HepG2 (cell line): ENCODE results near the gene MSMP. TPM values are rescaled to one million over a fixed set of nuclear protein-coding genes. Genes with fewer than 3 reads are reported as not detected.

Experiments used
- ATAC-seq: fragments of 200-7000 bp; cut with Tn5 transposase; 3 replicates; pipeline ENCODE4 v1.9.1; 2020; ENCODE audit warnings: mild to moderate bottlenecking, moderate library complexity
- BruUV-seq: library from RNA; stranded (reverse); fragments of 400-500 nt; replicated peaks from 2 replicates; lab custom pipeline; 2021; lab: Mats Ljungman, UMichigan
- CTCF ChIA-PET: fragments of 300-600 bp; formaldehyde crosslinking; extraction: SDS; loops from one replicate; lab custom pipeline; 2021; ENCODE audit warnings: low total read pairs, inconsistent platforms, low intra/inter-chr PET ratio; lab: Yijun Ruan, JAX
- POLR2A ChIA-PET: fragments of 350-600 bp; sonication (Branson Sonifier 250); formaldehyde crosslinking; loops from one replicate; lab custom pipeline; 2020; ENCODE audit warnings: antibody characterized with exemption, inconsistent platforms; lab: Yijun Ruan, JAX
- DNase-seq: peaks from one replicate; pipeline ENCODE4 v3.0.0-alpha.2; 2015; ENCODE audit warnings: low spot score
- FAIRE-seq: peaks from 3 replicates; lab custom pipeline; 2011; peaks lifted over from hg19 to GRCh38; lab: Jason Lieb, UNC
- H2AFZ ChIP-seq: one replicate; pipeline ENCODE4 v1.6.1; 2011; ENCODE audit warnings: low read length, inconsistent platforms
- H3K27ac ChIP-seq: fragments of 300-600 bp; 3 replicates; pipeline ENCODE4 v1.8.0; 2011; ENCODE audit warnings: mixed run types, mild to moderate bottlenecking, mixed read lengths, low read length, inconsistent platforms; ENCODE audit not compliant: insufficient read depth; ENCODE audit errors: extremely low read length
- H3K27me3 ChIP-seq, 2 experiments: fragments of 200-600 bp in 1 of 2; 2 replicates in 1 of 2; 3 replicates in 1 of 2; pipeline versions ENCODE4 v1.6.0 to v1.8.0; 2011; ENCODE audit warnings: low read length in 2 of 2, mild to moderate bottlenecking in 2 of 2, moderate library complexity in 2 of 2, inconsistent platforms in 1 of 2; ENCODE audit not compliant: insufficient read depth in 2 of 2, control insufficient read depth in 1 of 2
- H3K36me3 ChIP-seq, 2 experiments: fragments of 200-600 bp in 1 of 2; replicated peaks in 1 of 2; 2 replicates in 1 of 2; 3 replicates in 1 of 2; pipeline versions ENCODE4 v1.5.1 to v1.8.0; 2011; ENCODE audit warnings: low read length in 2 of 2, inconsistent platforms in 1 of 2; ENCODE audit not compliant: insufficient read depth in 2 of 2, control insufficient read depth in 1 of 2
- H3K4me1 ChIP-seq: 2 replicates; pipeline ENCODE4 v1.5.1; 2012; ENCODE audit warnings: low read length, inconsistent platforms; ENCODE audit not compliant: insufficient read depth
- H3K4me2 ChIP-seq: 2 replicates; pipeline ENCODE4 v1.6.0; 2011; ENCODE audit warnings: low read depth, low read length, inconsistent platforms
- H3K4me3 ChIP-seq, 3 experiments: fragments of 200-600 bp in 1 of 3; sonication (generic), shearing (Covaris generic) in 1 of 3; replicated peaks in 1 of 3; 2 replicates each; pipeline ENCODE4 v1.5.1; 2011 to 2016; ENCODE audit warnings: low read length in 3 of 3, inconsistent platforms in 2 of 3, low read depth in 2 of 3, mild to moderate bottlenecking in 2 of 3, control low read depth in 1 of 3, mixed read lengths in 1 of 3; ENCODE audit not compliant: insufficient read depth in 1 of 3
- H3K79me2 ChIP-seq: one replicate; pipeline ENCODE4 v1.6.1; 2011; ENCODE audit warnings: low read length, inconsistent platforms; ENCODE audit not compliant: insufficient read depth
- H3K9ac ChIP-seq: 2 replicates; pipeline ENCODE4 v1.6.0; 2011; ENCODE audit warnings: mild to moderate bottlenecking, low read depth, low read length, inconsistent platforms; ENCODE audit not compliant: insufficient read depth
- H3K9me3 ChIP-seq: 2 replicates; pipeline ENCODE4 v1.5.1; 2012; ENCODE audit warnings: mild to moderate bottlenecking, low read length
- H4K20me1 ChIP-seq: 2 replicates; pipeline ENCODE4 v1.6.0; 2011; ENCODE audit warnings: inconsistent platforms, mild to moderate bottlenecking, low read length, moderate library complexity; ENCODE audit not compliant: insufficient read depth
- CEBPG ChIP-seq: IDR thresholded peaks from 2 replicates; pipeline ENCODE4 v1.6.1; 2016
- DMTF1 ChIP-seq: sonication (generic); formaldehyde crosslinking; IDR thresholded peaks from 2 replicates; pipeline ENCODE4 v1.4.0; 2020; ENCODE audit warnings: mild to moderate bottlenecking, missing genetic modification reagents
- FOXO1 ChIP-seq: sonication (generic); formaldehyde crosslinking; IDR thresholded peaks from 2 replicates; pipeline ENCODE4 v1.4.0; 2020; ENCODE audit warnings: missing genetic modification reagents
- PHF5A ChIP-seq: IDR thresholded peaks from one replicate; pipeline ENCODE4 v1.6.1; 2018; ENCODE audit warnings: low read depth, missing genetic modification reagents; ENCODE audit not compliant: unreplicated experiment
- PPARG ChIP-seq: conservative IDR thresholded peaks from 2 replicates; pipeline ENCODE4 v1.6.1; 2016; ENCODE audit warnings: missing biosample characterization, missing genetic modification reagents
- PRPF4 ChIP-seq: fragments of 200-400 bp; formaldehyde crosslinking; IDR thresholded peaks from 2 replicates; pipeline ENCODE4 v1.6.1; 2016; ENCODE audit warnings: low read length, low read depth; ENCODE audit not compliant: poor library complexity, severe bottlenecking
- TBP ChIP-seq: sonication (generic); formaldehyde crosslinking; IDR thresholded peaks from 2 replicates; pipeline ENCODE4 v1.5.0; 2020; ENCODE audit warnings: missing genetic modification reagents
- ZFP90 ChIP-seq: sonication (generic); formaldehyde crosslinking; IDR thresholded peaks from 2 replicates; pipeline ENCODE4 v1.8.0; 2022; ENCODE audit warnings: missing genetic modification reagents, mild to moderate bottlenecking, inconsistent platforms, borderline replicate concordance
- ZNF337 ChIP-seq: sonication (generic); formaldehyde crosslinking; IDR thresholded peaks from 2 replicates; pipeline ENCODE4 v1.5.1; 2020; ENCODE audit warnings: missing genetic modification reagents, low read depth, mild to moderate bottlenecking, borderline replicate concordance
- ZNF878 ChIP-seq: sonication (generic); formaldehyde crosslinking; IDR thresholded peaks from 2 replicates; pipeline ENCODE4 v1.8.1; 2023; ENCODE audit warnings: mild to moderate bottlenecking, missing genetic modification reagents, moderate library complexity
- ZSCAN22 ChIP-seq: sonication (generic); formaldehyde crosslinking; IDR thresholded peaks from 2 replicates; pipeline ENCODE4 v1.4.0; 2020; ENCODE audit warnings: mild to moderate bottlenecking, missing genetic modification reagents
- WGBS: methylation state at CpG from one replicate; pipeline ENCODE4 v1.1.6; 2017; ENCODE audit warnings: low lambda C conversion rate; 5-methylcytosine and 5-hydroxymethylcytosine counted together
- in situ Hi-C: cut with HindIII; loops from 2 replicates; pipeline ENCODE4 v1.10.0; 2017; ENCODE audit warnings: low pct_unique_long_range_greater_than_20kb; ENCODE audit not compliant: extremely low pct_ligation_motif_present
- intact Hi-C: fragments of 100-400 bp; cut with micrococcal nuclease; formaldehyde crosslinking; loops from one replicate; pipeline ENCODE4 v1.10.0; 2022; ENCODE audit not compliant: unreplicated experiment
- polyA plus RNA-seq, 8 experiments: library from polyadenylated mRNA; depleted of rRNA in 3 of 8; stranded (reverse) in 7 of 8; unstranded in 1 of 8; fragments of >200 nt; fragmentation: Illumina TruSeq in 4 of 8; extraction: Trizol in 4 of 8; gene quantifications; 2 replicates each; pipeline versions ENCODE4 v1.2.1 to v1.2.3, GENCODE V29; 2011 to 2016; ENCODE audit warnings: low read depth in 4 of 8, missing spikeins in 1 of 8, mixed read lengths in 1 of 8; ENCODE audit not compliant: insufficient read depth in 1 of 8
- total RNA-seq, 5 experiments: library from RNA; depleted of rRNA; stranded (reverse); fragments of >200 nt; fragmentation: Illumina TruSeq; extraction: Trizol; gene quantifications; 2 replicates each; pipeline ENCODE4 v1.2.3, GENCODE V29; 2016; ENCODE audit warnings: low read depth in 1 of 5
- TF ChIP-seq, protein P1 (sequence below): sonication (generic); formaldehyde crosslinking; IDR thresholded peaks from 2 replicates; pipeline ENCODE4 v1.9.0; 2022; ENCODE audit warnings: low read depth, missing genetic modification reagents
- TF ChIP-seq, protein P2 (sequence below), 2 experiments: sonication (generic) in 1 of 2; formaldehyde crosslinking in 1 of 2; IDR thresholded peaks; 2 replicates each; pipeline versions ENCODE4 v1.4.0 to v1.6.1; 2018 to 2020; ENCODE audit warnings: missing genetic modification reagents in 2 of 2, borderline replicate concordance in 1 of 2, low read depth in 1 of 2, mild to moderate bottlenecking in 1 of 2, missing biosample characterization in 1 of 2
- TF ChIP-seq, protein P3 (sequence below): sonication (generic); formaldehyde crosslinking; IDR thresholded peaks from 2 replicates; pipeline ENCODE4 v1.5.0; 2020; ENCODE audit warnings: mild to moderate bottlenecking, missing genetic modification reagents

MSMP gene
- total and polyA plus RNA-seq, 2 of the 13 experiments (the other 11 are each of a cell fraction or from before 2014, with no cell fraction given): 0.24 to 0.46 TPM

GRCh38 chr9:35711501-35712428, 42.3 kb downstream of the MSMP start:
- no peak overlapping the region for H3K4me2 ChIP-seq
- ATAC-seq (no peak), DNase-seq (no peak), FAIRE-seq (no peak)
- BruUV-seq: TSS peak; percentile 19
- H3K79me2 ChIP-seq: no peaks in the 10 kb centered on the region
- in situ Hi-C loops: no loop called here
- ChIA-PET CTCF (no interaction called here), POLR2A (interaction anchor here (0.9 to 1.5 kb wide), 2 partner anchors 47 to 54 kb away, joined by 3 read pairs; partner anchors contain the start of genes CCDC107 and RMRP)
- no peaks in the 10 kb centered on the region for H3K9me3 ChIP-seq
- TF ChIP-seq PPARG (CRISPR knock-in tag) (no peak), FOXO1 (CRISPR knock-in tag) (no peak), DMTF1 (CRISPR knock-in tag) (no peak), TBP (CRISPR knock-in tag) (no peak), PRPF4 (no peak), CEBPG (CRISPR knock-in tag) (no peak), ZSCAN22 (CRISPR knock-in tag) (no peak), ZNF878 (CRISPR knock-in tag) (no peak), ZFP90 (no peak), ZNF337 (no peak), PHF5A (CRISPR knock-in tag) (no peak)
- TF ChIP-seq, protein P1, sequence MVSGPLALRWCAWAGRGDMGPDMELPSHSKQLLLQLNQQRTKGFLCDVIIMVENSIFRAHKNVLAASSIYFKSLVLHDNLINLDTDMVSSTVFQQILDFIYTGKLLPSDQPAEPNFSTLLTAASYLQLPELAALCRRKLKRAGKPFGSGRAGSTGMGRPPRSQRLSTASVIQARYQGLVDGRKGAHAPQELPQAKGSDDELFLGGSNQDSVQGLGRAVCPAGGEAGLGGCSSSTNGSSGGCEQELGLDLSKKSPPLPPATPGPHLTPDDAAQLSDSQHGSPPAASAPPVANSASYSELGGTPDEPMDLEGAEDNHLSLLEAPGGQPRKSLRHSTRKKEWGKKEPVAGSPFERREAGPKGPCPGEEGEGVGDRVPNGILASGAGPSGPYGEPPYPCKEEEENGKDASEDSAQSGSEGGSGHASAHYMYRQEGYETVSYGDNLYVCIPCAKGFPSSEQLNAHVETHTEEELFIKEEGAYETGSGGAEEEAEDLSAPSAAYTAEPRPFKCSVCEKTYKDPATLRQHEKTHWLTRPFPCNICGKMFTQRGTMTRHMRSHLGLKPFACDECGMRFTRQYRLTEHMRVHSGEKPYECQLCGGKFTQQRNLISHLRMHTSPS (CRISPR knock-in tag): no peak
- TF ChIP-seq, protein P2, sequence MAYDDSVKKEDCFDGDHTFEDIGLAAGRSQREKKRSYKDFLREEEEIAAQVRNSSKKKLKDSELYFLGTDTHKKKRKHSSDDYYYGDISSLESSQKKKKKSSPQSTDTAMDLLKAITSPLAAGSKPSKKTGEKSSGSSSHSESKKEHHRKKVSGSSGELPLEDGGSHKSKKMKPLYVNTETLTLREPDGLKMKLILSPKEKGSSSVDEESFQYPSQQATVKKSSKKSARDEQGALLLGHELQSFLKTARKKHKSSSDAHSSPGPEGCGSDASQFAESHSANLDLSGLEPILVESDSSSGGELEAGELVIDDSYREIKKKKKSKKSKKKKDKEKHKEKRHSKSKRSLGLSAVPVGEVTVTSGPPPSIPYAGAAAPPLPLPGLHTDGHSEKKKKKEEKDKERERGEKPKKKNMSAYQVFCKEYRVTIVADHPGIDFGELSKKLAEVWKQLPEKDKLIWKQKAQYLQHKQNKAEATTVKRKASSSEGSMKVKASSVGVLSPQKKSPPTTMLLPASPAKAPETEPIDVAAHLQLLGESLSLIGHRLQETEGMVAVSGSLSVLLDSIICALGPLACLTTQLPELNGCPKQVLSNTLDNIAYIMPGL (CRISPR knock-in tag; IDR thresholded peaks at IDR 0.05; ENCODE audit: borderline replicate concordance in 1 of 2, low read depth in 1 of 2): no peak
- TF ChIP-seq, protein P3, sequence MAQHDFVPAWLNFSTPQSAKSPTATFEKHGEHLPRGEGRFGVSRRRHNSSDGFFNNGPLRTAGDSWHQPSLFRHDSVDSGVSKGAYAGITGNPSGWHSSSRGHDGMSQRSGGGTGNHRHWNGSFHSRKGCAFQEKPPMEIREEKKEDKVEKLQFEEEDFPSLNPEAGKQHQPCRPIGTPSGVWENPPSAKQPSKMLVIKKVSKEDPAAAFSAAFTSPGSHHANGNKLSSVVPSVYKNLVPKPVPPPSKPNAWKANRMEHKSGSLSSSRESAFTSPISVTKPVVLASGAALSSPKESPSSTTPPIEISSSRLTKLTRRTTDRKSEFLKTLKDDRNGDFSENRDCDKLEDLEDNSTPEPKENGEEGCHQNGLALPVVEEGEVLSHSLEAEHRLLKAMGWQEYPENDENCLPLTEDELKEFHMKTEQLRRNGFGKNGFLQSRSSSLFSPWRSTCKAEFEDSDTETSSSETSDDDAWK (CRISPR knock-in tag): no peak
- intact Hi-C loops: no loop called here
- no peaks in the 10 kb centered on the region for H3K27me3 ChIP-seq
- WGBS: 98% methylated on average over 21 of the region's 21 CpGs
- H3K4me1 ChIP-seq: no peaks in the 10 kb centered on the region
- no peak overlapping the region for H2AFZ ChIP-seq
- no peak overlapping the region for H3K27ac ChIP-seq
- H4K20me1 ChIP-seq: no peaks in the 10 kb centered on the region
- no peak overlapping the region for H3K9ac ChIP-seq
- H3K4me3 ChIP-seq: no peak overlapping the region
- peaks cover 50 to 89% of the 10 kb centered on the region in 2 experiments for H3K36me3 ChIP-seq
